GM19025 (cell line): Measurements from ENCODE around the gene CCDC12.

Source experiments
- ATAC-seq: cut with Tn5 transposase; IDR thresholded peaks from one replicate; pipeline ENCODE4 v1.9.1; 2021; ENCODE audit warnings: mild to moderate bottlenecking, low read depth, moderate library complexity; ENCODE audit not compliant: unreplicated experiment

CCDC12 gene

GRCh38 chr3:46997453-46998091 lies 21.0 kb upstream of the CCDC12 start:
- no peak for ATAC-seq

GRCh38 chr3:46996689-46997452 lies 20.3 kb upstream of the CCDC12 start:
- ATAC-seq: no peak

DNA sequence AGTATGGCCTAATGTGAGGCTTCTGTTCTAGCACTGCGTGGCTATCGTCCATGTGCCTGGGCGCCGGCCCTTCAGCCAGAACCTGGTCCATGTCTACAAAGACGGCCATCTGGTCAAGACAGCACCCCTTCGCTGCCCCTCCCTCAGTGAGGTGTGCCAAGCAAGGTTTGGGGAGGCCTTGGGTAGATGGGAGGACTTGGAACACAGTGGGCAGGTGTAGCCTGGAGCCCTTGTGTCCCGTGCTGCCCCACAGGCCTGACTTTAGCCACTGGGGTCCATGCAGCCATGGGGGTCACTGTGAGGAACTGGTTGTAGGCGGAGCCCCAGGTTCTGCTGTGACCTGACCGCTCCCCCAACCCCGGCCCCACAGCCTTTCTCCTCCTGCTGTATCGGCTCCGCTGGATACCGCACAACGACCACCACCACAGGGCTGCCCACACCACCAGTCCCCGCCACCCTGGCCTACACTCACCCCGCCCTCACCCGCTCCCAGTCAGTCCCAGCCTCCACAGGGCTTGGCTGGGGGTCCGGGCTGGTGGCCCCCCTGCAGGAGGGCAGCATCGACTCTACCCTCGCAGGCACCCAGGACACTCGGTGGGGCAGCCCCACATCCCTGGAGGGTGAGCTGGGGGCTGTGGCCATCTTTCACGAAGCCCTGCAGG lies 19.5 kb upstream of the CCDC12 start:
- ATAC-seq: no peak

DNA sequence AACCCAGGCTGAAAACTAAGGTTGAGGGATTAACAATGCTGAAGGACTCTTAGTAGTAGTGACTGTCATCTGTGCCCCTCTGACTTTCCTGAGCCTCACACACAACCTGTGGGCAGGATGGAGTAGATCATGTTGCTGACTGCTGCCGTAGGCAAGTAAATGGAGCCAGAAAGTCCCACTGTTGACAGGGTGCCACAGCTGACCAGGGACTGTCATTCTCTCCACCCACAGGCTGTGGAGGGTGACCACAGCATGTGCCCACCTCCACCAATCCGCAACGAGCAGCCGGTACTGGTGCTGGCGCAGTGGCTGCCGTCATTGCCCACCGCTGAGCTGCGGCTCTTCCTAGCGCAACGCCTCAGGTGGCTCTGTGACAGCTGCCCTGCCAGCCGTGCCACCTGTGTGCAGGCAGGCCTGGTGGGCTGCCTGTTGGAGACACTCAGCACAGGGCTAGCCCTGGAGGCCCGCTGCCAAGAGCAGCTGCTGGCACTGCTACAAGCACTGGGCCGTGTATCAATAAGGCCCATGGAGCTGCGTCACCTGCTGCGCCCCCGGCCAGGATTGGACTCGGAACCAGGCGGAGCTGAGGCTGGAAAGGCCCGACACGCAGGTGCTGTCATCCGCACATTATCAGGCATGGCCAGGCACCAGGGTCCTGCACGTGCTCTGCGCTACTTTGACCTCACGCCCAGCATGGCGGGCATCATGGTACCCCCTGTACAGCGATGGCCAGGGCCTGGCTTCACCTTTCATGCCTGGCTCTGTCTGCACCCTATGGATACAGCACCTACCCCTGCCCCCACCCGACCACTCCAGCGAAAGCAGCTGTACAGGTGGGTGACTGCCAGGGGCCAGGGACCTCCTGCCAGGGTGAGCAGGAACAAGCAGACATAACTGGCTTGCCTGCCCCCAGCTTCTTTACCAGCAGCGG lies 18.5 kb upstream of the CCDC12 start:
- no peak for ATAC-seq

DNA sequence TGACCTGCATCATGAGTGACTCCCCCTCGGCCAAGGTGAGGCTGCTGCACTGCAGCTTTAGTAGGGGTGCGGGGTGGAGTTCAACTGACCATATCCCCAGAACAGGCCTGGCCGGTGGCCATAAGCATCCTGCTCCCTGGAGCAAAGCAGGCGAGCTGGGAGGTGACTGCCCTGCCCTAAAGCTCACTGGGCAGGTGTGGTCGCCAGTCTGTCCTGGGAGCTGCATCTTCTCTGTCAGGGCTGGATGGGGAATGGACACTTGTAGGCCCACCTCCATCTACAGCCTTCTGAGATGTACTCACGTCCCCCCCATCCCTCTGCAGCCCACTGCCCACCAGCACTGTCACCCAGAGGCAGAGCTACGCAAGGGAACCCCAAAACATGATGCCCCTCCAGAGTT lies 17.4 kb upstream of the CCDC12 start:
- ATAC-seq: no peak

DNA sequence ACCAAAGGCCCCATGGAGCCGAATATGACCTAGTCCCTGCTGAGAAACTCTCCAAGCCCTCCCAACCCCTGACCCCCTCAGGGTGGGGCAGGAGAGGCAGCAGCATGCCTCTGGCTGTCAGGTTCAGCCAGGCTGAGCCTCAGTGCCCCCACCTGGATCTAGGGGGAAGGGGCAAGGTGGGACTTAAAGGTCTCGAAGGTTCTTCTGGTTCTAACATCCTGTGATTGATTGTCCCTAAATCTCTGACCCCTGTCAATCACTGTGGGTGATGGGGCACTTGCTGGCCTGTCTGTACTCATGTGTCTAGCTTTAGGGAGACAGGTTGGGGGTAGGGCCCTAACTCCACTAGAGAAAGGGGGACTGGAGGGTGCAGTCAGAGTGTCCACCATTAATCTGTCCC lies 16.7 kb upstream of the CCDC12 start:
- ATAC-seq: no peak

- ATAC-seq: no peak
Measured at GRCh38 chr3:46992231-46992630, 15.7 kb upstream of the CCDC12 start.

DNA sequence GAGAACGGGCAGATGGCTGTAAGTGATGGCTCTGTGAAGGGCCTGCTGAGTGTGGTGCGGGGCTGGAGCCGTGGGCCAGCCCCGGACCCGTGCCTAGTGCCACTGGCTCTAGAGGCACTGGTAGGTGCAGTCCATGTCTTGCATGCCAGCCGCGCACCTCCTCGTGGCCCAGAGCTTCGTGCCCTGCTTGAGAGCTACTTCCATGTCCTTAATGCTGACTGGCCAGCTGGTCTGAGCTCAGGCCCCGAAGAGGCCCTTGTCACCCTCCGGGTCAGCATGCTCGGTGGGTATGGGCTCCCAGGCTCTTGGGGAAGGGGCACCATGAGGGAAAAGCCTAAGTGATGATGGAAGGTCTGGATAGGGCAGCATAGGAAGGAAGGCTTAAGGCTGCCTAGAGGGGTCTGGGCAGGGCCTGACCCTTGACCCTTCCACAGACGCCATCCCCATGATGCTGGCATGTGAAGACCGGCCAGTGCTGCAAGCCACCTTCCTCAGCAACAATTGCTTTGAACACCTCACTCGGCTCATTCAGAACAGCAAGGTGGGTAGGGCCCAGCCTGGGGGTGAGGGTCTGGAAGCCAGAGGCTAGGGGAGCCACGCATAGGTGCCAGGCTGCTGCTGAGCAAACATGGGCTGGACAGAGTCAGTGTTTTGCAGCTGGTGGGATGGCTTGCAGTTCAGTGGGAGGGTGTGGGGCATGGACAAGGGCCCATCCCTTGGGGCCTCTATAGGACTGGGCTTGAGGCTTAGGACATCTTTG lies 15.0 kb upstream of the CCDC12 start:
- no peak for ATAC-seq

DNA sequence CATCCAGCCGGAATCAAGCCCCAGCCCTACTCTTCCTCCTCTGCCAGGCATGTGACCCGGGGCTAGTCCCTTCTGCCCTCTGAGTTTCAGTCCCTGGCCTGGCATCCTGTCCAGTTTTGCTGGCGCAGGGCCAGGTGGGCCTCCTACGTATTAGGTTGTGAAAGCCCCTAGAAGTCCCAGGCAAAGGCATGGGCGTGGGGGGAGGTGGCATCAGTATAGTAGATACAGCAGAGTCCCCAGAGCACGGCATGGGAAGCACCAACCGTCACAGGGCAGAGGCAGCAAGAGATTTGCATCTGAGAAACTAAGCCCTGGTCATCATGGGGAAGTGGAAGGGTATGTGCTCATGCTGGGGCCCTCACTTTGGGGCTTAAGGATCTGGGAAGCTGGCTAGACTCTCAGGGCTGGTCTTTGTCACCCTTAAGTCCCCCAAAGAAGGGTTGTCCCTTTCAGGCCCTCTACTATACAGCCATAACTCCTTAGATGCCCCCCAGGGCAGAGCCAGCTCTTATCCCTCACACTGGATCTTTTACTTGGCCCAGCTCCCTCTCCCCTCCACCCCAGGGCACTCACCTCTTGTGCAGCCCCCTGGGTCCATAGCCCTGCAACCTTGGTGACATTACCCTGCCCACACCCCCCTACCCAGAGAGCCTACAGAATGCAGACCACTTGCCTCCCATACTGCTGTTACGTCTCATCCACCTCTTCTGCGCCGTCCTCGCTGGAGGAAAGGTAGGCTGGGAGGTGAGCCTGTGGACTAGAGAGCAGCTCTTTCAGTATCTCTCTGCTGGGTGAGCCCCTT lies 14.2 kb upstream of the CCDC12 start:
- peak; percentile 54 for ATAC-seq

DNA sequence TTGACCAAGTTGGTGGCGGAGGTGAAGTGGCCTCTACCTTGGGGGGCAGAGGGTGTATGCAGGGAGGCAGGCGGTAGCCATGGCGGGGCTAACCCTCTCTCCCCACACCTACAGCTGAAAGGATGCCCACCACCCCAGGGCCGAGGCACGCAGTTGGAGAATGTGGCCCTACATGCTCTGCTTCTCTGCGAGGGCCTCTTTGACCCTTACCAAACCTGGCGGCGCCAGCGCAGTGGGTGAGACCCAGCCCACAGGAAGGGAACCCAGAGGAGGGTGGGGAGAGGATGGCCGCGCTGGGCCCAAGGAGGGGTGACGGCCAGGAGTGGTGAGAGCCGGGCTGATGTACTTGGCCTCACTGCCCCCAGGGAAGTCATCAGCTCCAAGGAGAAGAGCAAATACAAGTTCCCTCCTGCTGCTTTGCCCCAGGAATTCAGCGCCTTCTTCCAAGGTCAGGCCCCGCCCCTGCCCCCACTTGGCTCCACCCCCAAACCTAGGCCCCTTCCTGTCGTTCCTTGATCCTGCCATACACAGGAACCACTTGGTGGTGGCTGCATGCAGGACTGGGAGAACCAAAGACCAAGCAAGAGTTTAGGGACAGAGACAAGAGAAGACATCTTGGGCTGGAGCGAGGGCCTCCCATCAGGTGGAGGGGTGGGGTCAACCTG lies 12.7 kb upstream of the CCDC12 start:
- ATAC-seq: no peak

GRCh38 chr3:46988616-46989015 lies 12.1 kb upstream of the CCDC12 start:
- ATAC-seq: no peak

DNA sequence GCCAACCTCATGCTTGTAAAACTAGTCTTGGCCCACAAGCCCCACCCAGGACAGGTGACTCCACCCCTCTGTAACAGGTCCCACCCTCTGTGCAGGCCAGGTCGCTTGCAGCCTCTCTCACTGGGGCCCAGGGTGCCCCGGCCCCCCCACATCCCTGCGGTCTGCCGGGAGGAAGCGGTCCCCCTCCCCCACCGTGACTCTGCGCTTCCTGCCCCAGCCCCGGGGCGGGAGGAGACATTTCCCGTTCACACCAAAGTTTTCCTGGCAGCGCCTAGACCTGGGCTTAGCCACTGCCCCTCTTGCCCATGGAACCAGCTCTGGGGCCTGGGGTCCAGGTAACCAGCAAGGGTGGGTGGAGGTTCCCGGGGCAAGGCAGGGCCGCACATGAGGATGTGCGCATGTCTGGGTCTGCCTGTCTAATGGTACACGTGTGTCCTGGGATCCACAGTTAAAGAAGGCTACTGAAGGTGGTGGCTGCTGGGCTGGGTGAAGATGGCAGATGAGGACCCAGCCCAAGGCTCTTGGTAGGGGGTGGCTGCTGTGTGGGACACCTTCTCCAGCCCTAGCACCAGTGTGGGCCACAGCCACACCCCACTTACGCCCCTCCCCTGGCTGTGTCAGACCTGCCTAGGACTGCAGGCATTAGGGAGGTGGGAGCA lies 11.3 kb upstream of the CCDC12 start:
- ATAC-seq: peak; percentile 62

DNA sequence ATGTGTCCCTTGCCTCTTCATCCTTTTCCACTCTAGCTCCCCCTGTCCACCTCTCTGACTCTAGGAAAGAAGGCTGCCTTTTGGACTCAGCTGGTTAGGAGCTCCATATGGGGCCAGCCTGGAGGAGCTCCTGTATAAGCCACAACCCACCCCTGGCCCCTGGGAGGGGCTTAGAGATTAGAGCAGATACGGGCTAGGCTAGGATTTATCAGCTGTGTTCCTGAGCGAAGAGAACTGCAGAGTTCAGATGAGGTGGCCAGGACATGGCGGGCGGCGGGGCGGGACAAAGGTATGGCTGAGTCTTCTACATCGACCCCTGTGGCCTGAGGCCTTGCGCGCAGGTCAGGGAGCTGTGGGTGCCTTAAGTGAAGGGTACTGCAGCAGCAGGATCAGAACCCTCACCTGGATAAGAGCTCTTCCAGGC lies 10.8 kb upstream of the CCDC12 start:
- ATAC-seq: no peak

DNA sequence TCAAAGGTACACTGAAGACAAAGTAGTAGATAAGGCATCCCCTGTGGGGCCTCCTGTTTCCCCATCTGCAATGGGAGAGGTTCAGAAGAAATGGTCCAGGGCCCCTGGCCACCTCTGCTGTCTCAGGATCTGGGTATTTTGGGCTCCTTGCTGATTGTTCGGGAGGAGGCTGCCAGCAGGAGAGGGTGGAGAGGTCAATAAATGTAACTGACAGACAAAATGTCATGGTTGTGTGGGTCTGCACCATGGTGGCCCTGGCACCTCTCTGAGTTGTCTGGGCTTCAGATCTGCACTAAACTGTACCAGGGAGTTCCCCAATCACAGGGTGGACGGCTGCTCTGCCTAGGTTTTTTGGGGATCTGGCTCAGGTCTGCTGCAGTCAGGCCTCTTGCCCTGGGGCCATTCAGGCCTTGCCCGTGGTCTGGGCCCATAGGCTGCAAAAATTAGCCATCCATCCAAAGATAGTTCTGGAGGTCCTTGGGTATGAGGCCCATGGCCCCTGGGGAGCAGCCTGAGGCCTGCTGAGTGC lies 10.3 kb upstream of the CCDC12 start:
- ATAC-seq: no peak

GRCh38 chr3:46986055-46986730 lies 9.6 kb upstream of the CCDC12 start:
- ATAC-seq: no peak

GRCh38 chr3:46985588-46985987 lies 9.0 kb upstream of the CCDC12 start:
- no peak for ATAC-seq
